DOHH2 (cell line): ENCODE measurements around the gene SLC16A9.
"Not testable (repeated sequence)": the region's sequence is repeated elsewhere in the genome, so short reads cannot be mapped to it uniquely, and the experiment has no call there.

ENCODE experiments used
- CTCF ChIP-seq: fragments of 200-600 bp; sonication (generic); IDR thresholded peaks from one replicate; pipeline ENCODE4 v1.5.1; 2014; ENCODE audit warnings: antibody characterized with exemption, mild to moderate bottlenecking, low read depth, low read length; ENCODE audit not compliant: poor library complexity, severe bottlenecking
- EZH2phosphoT487 ChIP-seq: fragments of 200-600 bp; sonication (generic); IDR thresholded peaks from 2 replicates; pipeline ENCODE4 v1.6.1; 2017; ENCODE audit warnings: borderline replicate concordance, mild to moderate bottlenecking, antibody characterized with exemption, low read length, moderate library complexity, mixed read lengths

- TF ChIP-seq CTCF, EZH2phosphoT487: not testable (repeated sequence)
Measured at GRCh38 chr10:59744156-59744555, 34.5 kb upstream of the SLC16A9 start.
